Measurements from ENCODE around the gene ACSM2A.
"Not testable (repeated sequence)": the region's sequence is repeated elsewhere in the genome, so short reads cannot be mapped to it uniquely, and the experiment has no call there.

DNA sequence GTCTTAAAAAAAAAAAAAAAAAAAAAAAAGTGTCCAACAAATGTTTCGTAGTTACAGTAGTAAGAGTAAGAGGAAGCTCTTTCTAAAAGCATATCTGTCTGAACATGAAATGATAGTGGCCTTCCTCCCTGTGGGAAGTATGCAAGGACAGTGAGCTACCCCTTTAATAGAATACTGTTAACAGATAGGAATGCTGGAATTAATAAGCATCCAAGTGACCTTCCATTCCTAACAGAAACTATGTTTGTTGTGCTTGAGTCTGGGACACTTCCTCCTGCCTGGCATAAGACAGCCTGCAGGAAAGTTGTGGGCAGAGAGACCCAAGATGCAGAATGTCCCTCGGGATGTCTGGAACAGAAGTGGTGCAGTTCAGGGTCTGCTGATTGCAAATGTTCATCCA is 12.4 kb upstream of the ACSM2A start:
- TF ChIP-seq, protein P1, sequence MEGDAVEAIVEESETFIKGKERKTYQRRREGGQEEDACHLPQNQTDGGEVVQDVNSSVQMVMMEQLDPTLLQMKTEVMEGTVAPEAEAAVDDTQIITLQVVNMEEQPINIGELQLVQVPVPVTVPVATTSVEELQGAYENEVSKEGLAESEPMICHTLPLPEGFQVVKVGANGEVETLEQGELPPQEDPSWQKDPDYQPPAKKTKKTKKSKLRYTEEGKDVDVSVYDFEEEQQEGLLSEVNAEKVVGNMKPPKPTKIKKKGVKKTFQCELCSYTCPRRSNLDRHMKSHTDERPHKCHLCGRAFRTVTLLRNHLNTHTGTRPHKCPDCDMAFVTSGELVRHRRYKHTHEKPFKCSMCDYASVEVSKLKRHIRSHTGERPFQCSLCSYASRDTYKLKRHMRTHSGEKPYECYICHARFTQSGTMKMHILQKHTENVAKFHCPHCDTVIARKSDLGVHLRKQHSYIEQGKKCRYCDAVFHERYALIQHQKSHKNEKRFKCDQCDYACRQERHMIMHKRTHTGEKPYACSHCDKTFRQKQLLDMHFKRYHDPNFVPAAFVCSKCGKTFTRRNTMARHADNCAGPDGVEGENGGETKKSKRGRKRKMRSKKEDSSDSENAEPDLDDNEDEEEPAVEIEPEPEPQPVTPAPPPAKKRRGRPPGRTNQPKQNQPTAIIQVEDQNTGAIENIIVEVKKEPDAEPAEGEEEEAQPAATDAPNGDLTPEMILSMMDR (conservative IDR thresholded peaks at IDR 0.05; ENCODE audit: low read depth, low read length), result not testable (repeated sequence)
- not testable (repeated sequence) for TF ChIP-seq RAD21 (IDR thresholded peaks at IDR 0.05; ENCODE audit: low read length)
